Keratinocyte (primary cell): Measurements from ENCODE around the gene DHRS11. TPM values are rescaled to one million over a fixed set of nuclear protein-coding genes. Genes with fewer than 3 reads are reported as not detected.
A peak's percentile ranks its signal among the peaks of the same experiment; 100 is the strongest.

Source experiments
- DNase-seq: peaks from one replicate; pipeline ENCODE4 v3.0.0-alpha.2; 2011; ENCODE audit warnings: low read depth, missing footprints, low spot score
- FAIRE-seq: peaks from 2 replicates; lab custom pipeline; 2011; peaks lifted over from hg19 to GRCh38; lab: Jason Lieb, UNC
- H2AFZ ChIP-seq: 2 replicates; pipeline ENCODE4 v1.6.0; 2012; ENCODE audit warnings: low read length, control low read depth, inconsistent platforms; ENCODE audit not compliant: control insufficient read depth
- H3K27ac ChIP-seq: 2 replicates; pipeline ENCODE4 v1.5.1; 2011; ENCODE audit warnings: low read length; ENCODE audit not compliant: control insufficient read depth, insufficient read depth
- H3K27me3 ChIP-seq: 3 replicates; pipeline ENCODE4 v1.6.0; 2011; ENCODE audit warnings: low read length; ENCODE audit not compliant: control insufficient read depth, insufficient read depth; ENCODE audit errors: extremely low read depth
- H3K36me3 ChIP-seq, 2 experiments: 2 replicates in 1 of 2; 3 replicates in 1 of 2; pipeline ENCODE4 v1.5.1; 2011; ENCODE audit warnings: low read length in 2 of 2, mild to moderate bottlenecking in 1 of 2; ENCODE audit not compliant: control insufficient read depth in 2 of 2, insufficient read depth in 2 of 2; ENCODE audit errors: extremely low read depth in 1 of 2
- H3K4me1 ChIP-seq: 3 replicates; pipeline ENCODE4 v1.5.1; 2011; ENCODE audit warnings: low read length; ENCODE audit not compliant: control insufficient read depth, insufficient read depth; ENCODE audit errors: extremely low read depth
- H3K4me2 ChIP-seq: 3 replicates; pipeline ENCODE4 v1.6.0; 2011; ENCODE audit warnings: low read depth, low read length; ENCODE audit not compliant: control insufficient read depth, insufficient read depth; ENCODE audit errors: extremely low read depth
- H3K4me3 ChIP-seq, 3 experiments: fragments of 200-600 bp in 1 of 3; sonication (generic) in 1 of 3; 2 replicates in 2 of 3; 3 replicates in 1 of 3; pipeline ENCODE4 v1.5.1; 2011 to 2016; ENCODE audit warnings: low read length in 3 of 3, mild to moderate bottlenecking in 3 of 3, control low read depth in 2 of 3, inconsistent platforms in 1 of 3, low read depth in 1 of 3, mixed read lengths in 1 of 3, mixed run types in 1 of 3, moderate library complexity in 1 of 3; ENCODE audit not compliant: control insufficient read depth in 2 of 3, insufficient read depth in 2 of 3; ENCODE audit errors: extremely low read depth in 1 of 3
- H3K79me2 ChIP-seq: 2 replicates; pipeline ENCODE4 v1.6.0; 2012; ENCODE audit warnings: low read length; ENCODE audit not compliant: control insufficient read depth, insufficient read depth
- H3K9ac ChIP-seq: 3 replicates; pipeline ENCODE4 v1.6.0; 2011; ENCODE audit warnings: low read length; ENCODE audit not compliant: control insufficient read depth, insufficient read depth; ENCODE audit errors: extremely low read depth
- H3K9me1 ChIP-seq: 3 replicates; pipeline ENCODE4 v1.6.0; 2011; ENCODE audit warnings: low read length; ENCODE audit not compliant: control insufficient read depth, insufficient read depth; ENCODE audit errors: extremely low read depth
- H3K9me3 ChIP-seq: 2 replicates; pipeline ENCODE4 v1.5.1; 2012; ENCODE audit warnings: low read depth, low read length; ENCODE audit not compliant: control insufficient read depth
- H4K20me1 ChIP-seq: 3 replicates; pipeline ENCODE4 v1.6.0; 2011; ENCODE audit warnings: low read length; ENCODE audit not compliant: control insufficient read depth, insufficient read depth; ENCODE audit errors: extremely low read depth
- EZH2 ChIP-seq: IDR thresholded peaks from one replicate; pipeline ENCODE4 v1.6.1; 2012; ENCODE audit warnings: inconsistent platforms, mild to moderate bottlenecking, low read length, moderate library complexity
- dilution Hi-C: fragments of 300-500 bp; cut with MboI; formaldehyde crosslinking; loops from one replicate; pipeline ENCODE4 v1.7.0; 2020; ENCODE audit warnings: low sequenced_read_pairs; ENCODE audit not compliant: extremely low pct_ligation_motif_present
- polyA plus RNA-seq, 5 experiments: library from polyadenylated mRNA; depleted of rRNA in 3 of 5; stranded (reverse) in 3 of 5; stranded (forward) in 1 of 5; unstranded in 1 of 5; fragments of >200 nt; gene quantifications; 1 replicate in 1 of 5; 2 replicates in 3 of 5; 3 replicates in 1 of 5; pipeline versions ENCODE4 v1.2.1 to v1.2.3, GENCODE V29; 2011 to 2012; ENCODE audit warnings: missing spikeins in 2 of 5, low read depth in 1 of 5, low replicate concordance in 1 of 5
- TF ChIP-seq, protein P1 (sequence below), 3 experiments: IDR thresholded peaks in 1 of 3; conservative IDR thresholded peaks in 1 of 3; optimal IDR thresholded peaks in 1 of 3; 2 replicates in 2 of 3; 3 replicates in 1 of 3; pipeline versions ENCODE3 to v1.5.1; 2011; ENCODE audit warnings: low read length in 3 of 3, mild to moderate bottlenecking in 3 of 3, moderate library complexity in 2 of 3, control low read depth in 1 of 3, inconsistent platforms in 1 of 3; ENCODE audit not compliant: insufficient read depth in 2 of 3; ENCODE audit errors: extremely low read depth in 1 of 3

DHRS11 gene
- polyA plus RNA-seq, 1 donor (not counting 4 experiments of a cell fraction or from before 2014, with no cell fraction given), result 11.0 TPM

DNA sequence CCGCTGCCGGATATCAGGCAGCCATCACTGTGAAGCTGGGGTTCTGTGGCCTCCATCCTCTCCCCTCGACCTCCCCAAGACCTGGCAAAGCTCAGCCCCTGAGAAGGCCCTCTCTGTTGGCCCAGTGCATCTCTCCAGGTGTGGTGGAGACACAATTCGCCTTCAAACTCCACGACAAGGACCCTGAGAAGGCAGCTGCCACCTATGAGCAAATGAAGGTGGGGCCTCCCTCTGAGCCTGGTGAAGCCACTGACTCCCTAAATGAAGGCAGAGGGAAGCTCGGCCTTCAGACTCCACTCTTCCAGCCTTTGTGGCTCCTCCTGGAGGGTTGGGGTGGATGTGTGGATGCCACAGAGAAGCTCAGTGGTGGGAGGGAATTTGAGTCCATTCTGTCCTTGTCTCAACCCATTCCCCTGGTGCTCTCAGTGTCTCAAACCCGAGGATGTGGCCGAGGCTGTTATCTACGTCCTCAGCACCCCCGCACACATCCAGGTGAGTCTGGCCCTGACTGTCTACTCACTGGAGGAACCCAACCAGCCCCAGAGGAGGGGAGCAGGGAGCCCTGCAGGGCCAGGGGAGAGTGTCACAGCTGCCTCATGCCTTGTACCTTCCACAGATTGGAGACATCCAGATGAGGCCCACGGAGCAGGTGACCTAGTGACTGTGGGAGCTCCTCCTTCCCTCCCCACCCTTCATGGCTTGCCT lies 8.0 kb downstream of the DHRS11 start:
- H3K4me2 ChIP-seq, result no peak overlapping the region
- peaks cover 27% of the 10 kb centered on the region for H3K79me2 ChIP-seq
- TF ChIP-seq, protein P1, sequence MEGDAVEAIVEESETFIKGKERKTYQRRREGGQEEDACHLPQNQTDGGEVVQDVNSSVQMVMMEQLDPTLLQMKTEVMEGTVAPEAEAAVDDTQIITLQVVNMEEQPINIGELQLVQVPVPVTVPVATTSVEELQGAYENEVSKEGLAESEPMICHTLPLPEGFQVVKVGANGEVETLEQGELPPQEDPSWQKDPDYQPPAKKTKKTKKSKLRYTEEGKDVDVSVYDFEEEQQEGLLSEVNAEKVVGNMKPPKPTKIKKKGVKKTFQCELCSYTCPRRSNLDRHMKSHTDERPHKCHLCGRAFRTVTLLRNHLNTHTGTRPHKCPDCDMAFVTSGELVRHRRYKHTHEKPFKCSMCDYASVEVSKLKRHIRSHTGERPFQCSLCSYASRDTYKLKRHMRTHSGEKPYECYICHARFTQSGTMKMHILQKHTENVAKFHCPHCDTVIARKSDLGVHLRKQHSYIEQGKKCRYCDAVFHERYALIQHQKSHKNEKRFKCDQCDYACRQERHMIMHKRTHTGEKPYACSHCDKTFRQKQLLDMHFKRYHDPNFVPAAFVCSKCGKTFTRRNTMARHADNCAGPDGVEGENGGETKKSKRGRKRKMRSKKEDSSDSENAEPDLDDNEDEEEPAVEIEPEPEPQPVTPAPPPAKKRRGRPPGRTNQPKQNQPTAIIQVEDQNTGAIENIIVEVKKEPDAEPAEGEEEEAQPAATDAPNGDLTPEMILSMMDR (optimal IDR thresholded peaks at IDR 0.05 in 1 of 3, IDR thresholded peaks at IDR 0.05 in 1 of 3, conservative IDR thresholded peaks at IDR 0.05 in 1 of 3; ENCODE audit: extremely low read depth in 1 of 3, insufficient read depth in 2 of 3, low read length in 3 of 3), result no peak
- no peak for TF ChIP-seq EZH2
- no peak for DNase-seq
- H3K27ac ChIP-seq, result no peak overlapping the region
- FAIRE-seq, result no peak
- H4K20me1 ChIP-seq, result no peaks in the 10 kb centered on the region
- H3K27me3 ChIP-seq, result no peaks in the 10 kb centered on the region
- H2AFZ ChIP-seq, result no peak overlapping the region
- no peak overlapping the region for H3K9ac ChIP-seq
- H3K4me1 ChIP-seq, result peaks cover 16% of the 10 kb centered on the region
- peaks cover 1 to 11% of the 10 kb centered on the region in 2 experiments for H3K36me3 ChIP-seq
- no peak overlapping the region for H3K4me3 ChIP-seq
- no peaks in the 10 kb centered on the region for H3K9me1 ChIP-seq
- dilution Hi-C loops, result no loop called here
- H3K9me3 ChIP-seq, result no peaks in the 10 kb centered on the region

DNA sequence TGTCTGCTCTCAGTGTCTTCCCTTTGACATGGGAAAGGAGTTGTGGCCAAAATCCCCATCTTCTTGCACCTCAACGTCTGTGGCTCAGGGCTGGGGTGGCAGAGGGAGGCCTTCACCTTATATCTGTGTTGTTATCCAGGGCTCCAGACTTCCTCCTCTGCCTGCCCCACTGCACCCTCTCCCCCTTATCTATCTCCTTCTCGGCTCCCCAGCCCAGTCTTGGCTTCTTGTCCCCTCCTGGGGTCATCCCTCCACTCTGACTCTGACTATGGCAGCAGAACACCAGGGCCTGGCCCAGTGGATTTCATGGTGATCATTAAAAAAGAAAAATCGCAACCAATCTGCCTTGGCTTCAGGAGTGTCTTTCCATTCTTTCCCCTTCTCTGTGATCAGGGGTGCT lies 8.8 kb downstream of the DHRS11 start:
- Histone ChIP-seq H3K4me1 (peaks cover 16% of the 10 kb centered on the region), H3K27ac (no peak overlapping the region), H3K4me2 (peak overlapping the region; percentile 99), H4K20me1 (no peaks in the 10 kb centered on the region), H3K9ac (no peak overlapping the region), H3K27me3 (no peaks in the 10 kb centered on the region), H3K4me3 (peak overlapping the region in 1 of 3 experiments; percentile 91), H3K36me3 (peaks cover 1 to 12% of the 10 kb centered on the region in 2 experiments), H3K79me2 (peaks cover 30% of the 10 kb centered on the region), H3K9me1 (no peaks in the 10 kb centered on the region), H3K9me3 (no peaks in the 10 kb centered on the region), H2AFZ (no peak overlapping the region)
- dilution Hi-C loops, result no loop called here
- FAIRE-seq (no peak), DNase-seq (no peak)
- TF ChIP-seq, protein P1 (optimal IDR thresholded peaks at IDR 0.05 in 1 of 3, IDR thresholded peaks at IDR 0.05 in 1 of 3, conservative IDR thresholded peaks at IDR 0.05 in 1 of 3; ENCODE audit: extremely low read depth in 1 of 3, insufficient read depth in 2 of 3, low read length in 3 of 3), result no peak
- TF ChIP-seq EZH2, result no peak
